Measurements from ENCODE around the gene NME8.

The NME8 gene

GRCh38 chr7:37943905-37944736 is 95.7 kb downstream of the NME8 start:
- no peak for DNase-seq

- DNase-seq = no peak
Observed at GRCh38 chr7:37944737-37945054, 96.3 kb downstream of the NME8 start.

- no peak for DNase-seq
Observed at GRCh38 chr7:37945336-37945735, 96.9 kb downstream of the NME8 start.

DNA sequence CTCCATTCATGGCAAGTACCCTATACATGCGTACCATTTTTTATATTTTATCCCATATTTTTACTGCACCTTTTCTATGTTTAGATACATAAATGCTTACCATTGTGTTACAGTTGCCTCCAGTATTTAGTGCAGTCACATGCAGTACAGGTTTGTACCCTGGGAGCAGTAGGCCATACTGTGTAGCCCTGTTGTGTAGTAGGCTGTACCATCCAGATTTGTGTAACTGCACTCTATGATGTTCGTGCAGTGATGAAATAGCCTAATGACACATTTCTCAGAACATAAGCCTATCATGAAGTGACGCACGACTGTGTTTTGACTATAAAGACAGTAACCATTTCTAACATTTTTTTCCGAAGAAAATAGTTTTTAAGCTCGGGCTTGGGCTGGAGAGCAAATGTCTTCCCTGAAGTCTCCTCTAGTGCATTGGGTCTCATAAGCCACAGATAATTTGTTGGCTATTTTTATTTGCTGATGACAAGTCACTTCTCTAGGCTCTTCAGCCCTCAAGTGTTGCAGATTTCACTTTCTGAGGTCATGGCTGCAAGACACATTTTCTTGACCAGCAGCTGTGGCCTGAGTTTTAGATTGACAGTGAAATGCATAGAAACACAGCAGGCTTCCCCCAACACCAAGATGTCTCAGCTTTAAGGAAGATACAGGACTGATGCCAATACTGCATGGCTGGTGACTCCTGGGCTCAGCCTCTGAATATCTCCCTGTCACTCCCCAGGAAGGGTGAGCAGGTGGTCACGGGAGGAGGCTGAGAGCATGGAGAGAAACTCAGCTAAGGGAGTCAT is 98.9 kb downstream of the NME8 start:
- DNase-seq = no peak

DNA sequence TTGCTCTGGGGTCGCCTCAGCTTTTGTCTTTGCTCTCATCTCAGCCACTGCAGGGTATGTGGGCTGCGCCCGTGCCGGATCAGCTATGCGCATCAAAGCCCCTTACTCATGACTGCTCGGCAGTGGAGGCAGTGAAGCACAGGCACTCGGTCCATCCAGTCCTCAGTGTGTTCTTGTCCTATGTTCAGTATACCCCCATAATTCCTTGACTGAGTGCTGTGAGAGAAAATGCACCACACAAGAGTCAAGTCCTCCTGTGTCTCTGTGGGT is 99.5 kb downstream of the NME8 start:
- no peak for DNase-seq
